ENCODE data around the gene GABRB1.

- TF ChIP-seq CTCF (IDR thresholded peaks at IDR 0.05; ENCODE audit: borderline replicate concordance, extremely low read depth, low read length, poor library complexity, severe bottlenecking) = no peak
- TF ChIP-seq EZH2 (IDR thresholded peaks at IDR 0.05; ENCODE audit: borderline replicate concordance, low read depth, low read length, severe bottlenecking) = no peak
These were observed 303.3 kb downstream of the GABRB1 start for GRCh38 chr4:47334652-47335051.

All from DND-41 (cell line).